Smooth muscle cell of the coronary artery (primary cell): ENCODE data around the gene DNAJC5. TPM values are rescaled to one million over a fixed set of nuclear protein-coding genes. Genes with fewer than 3 reads are reported as not detected.

ENCODE experiments used
- total RNA-seq: library from RNA; depleted of rRNA; stranded (reverse); fragments of >200 nt; gene quantifications from 2 replicates; pipeline ENCODE4 v1.2.3, GENCODE V29; 2014; ENCODE audit warnings: low replicate concordance

The DNAJC5 gene
- 43.3 and 54.3 TPM in 2 replicates for total RNA-seq

GRCh38 chr20:63894358-63895201 lies at the start of gene DNAJC5:
DNAJC5 (plus strand) TSS chr20:63895126; CDS start chr20:63928346, 33,220 bp downstream.

GRCh38 chr20:63861365-63861934 lies 33.5 kb upstream of the DNAJC5 start, which contains the start of gene ABHD16B:
ABHD16B (plus strand) TSS chr20:63861498; CDS start chr20:63861541, 43 bp downstream.

GRCh38 chr20:63864978-63865640 lies 29.8 kb upstream of the DNAJC5 start, which contains the start of gene TPD52L2:
TPD52L2 (plus strand) TSS chr20:63865270; CDS start chr20:63865366, 96 bp downstream.

GRCh38 chr20:63955827-63956663 lies 61.1 kb downstream of the DNAJC5 start, which contains the start of gene UCKL1:
UCKL1 (minus strand) TSS chr20:63956416; CDS start chr20:63956372, 44 bp downstream.

GRCh38 chr20:63969838-63970713 lies 75.2 kb downstream of the DNAJC5 start, which contains the start of gene ZNF512B:
ZNF512B (minus strand) TSS chr20:63969930; CDS start chr20:63967950, 1,980 bp downstream.

GRCh38 chr20:63979557-63980316 lies 84.8 kb downstream of the DNAJC5 start, which contains the start of gene SAMD10:
SAMD10 (minus strand) TSS chr20:63979642; CDS start chr20:63979467, 175 bp downstream.

GRCh38 chr20:63980806-63981728 lies 86.1 kb downstream of the DNAJC5 start, which contains the start of gene PRPF6:
PRPF6 (plus strand) TSS chr20:63981132; CDS start chr20:63981246, 114 bp downstream.

Other genes starting within 250 kb of the DNAJC5 start
- 2.0 and 6.7 TPM in 2 replicates for gene STMN3, start 241.7 kb upstream of the DNAJC5 start, total RNA-seq
- gene RTEL1, start 236.8 kb upstream of the DNAJC5 start, total RNA-seq: 9.2 and 12.5 TPM in 2 replicates
- 0.68 and 7.8 TPM in 2 replicates for gene TNFRSF6B, start 198.5 kb upstream of the DNAJC5 start, total RNA-seq
- 40.9 and 87.1 TPM in 2 replicates for gene ARFRP1, start 187.2 kb upstream of the DNAJC5 start, total RNA-seq
- 15.3 and 28.8 TPM in 2 replicates for gene ZGPAT, start 187.1 kb upstream of the DNAJC5 start, total RNA-seq
- 1.4 and 2.3 TPM in 2 replicates for gene LIME1, start 158.5 kb upstream of the DNAJC5 start, total RNA-seq
- gene SLC2A4RG, start 155.3 kb upstream of the DNAJC5 start, total RNA-seq: 12.9 TPM in 2 replicates
- 4.8 and 5.6 TPM in 2 replicates for gene ZBTB46, start 63.9 kb upstream of the DNAJC5 start, total RNA-seq
- gene ABHD16B, start 33.6 kb upstream of the DNAJC5 start, total RNA-seq: not detected in 2 replicates
- gene TPD52L2, start 29.9 kb upstream of the DNAJC5 start, total RNA-seq: 84.7 and 110 TPM in 2 replicates
- 20.6 and 21.0 TPM in 2 replicates for gene UCKL1, start 61.3 kb downstream of the DNAJC5 start, total RNA-seq
- 4.1 and 6.9 TPM in 2 replicates for gene ZNF512B, start 74.8 kb downstream of the DNAJC5 start, total RNA-seq
- gene SAMD10, start 84.5 kb downstream of the DNAJC5 start, total RNA-seq: 0.23 and 0.45 TPM in 2 replicates
- 61.0 and 84.8 TPM in 2 replicates for gene PRPF6, start 86.0 kb downstream of the DNAJC5 start, total RNA-seq
- 0.23 and 0.45 TPM in 2 replicates for gene C20orf204, start 141.1 kb downstream of the DNAJC5 start, total RNA-seq
- gene SOX18, start 154.5 kb downstream of the DNAJC5 start, total RNA-seq: 0.08 and 0.12 TPM in 2 replicates
- gene TCEA2, start 168.1 kb downstream of the DNAJC5 start, total RNA-seq: 30.6 and 40.5 TPM in 2 replicates
- 5.6 and 11.7 TPM in 2 replicates for gene RGS19, start 184.4 kb downstream of the DNAJC5 start, total RNA-seq
- 1.5 and 2.3 TPM in 2 replicates for gene OPRL1, start 185.0 kb downstream of the DNAJC5 start, total RNA-seq
- not detected in 2 replicates for gene LKAAEAR1, start 189.3 kb downstream of the DNAJC5 start, total RNA-seq
- gene NPBWR2, start 212.4 kb downstream of the DNAJC5 start, total RNA-seq: not detected in 2 replicates